ENCODE data around the gene GRM7. TPM values are rescaled to one million over a fixed set of nuclear protein-coding genes. Genes with fewer than 3 reads are reported as not detected.

The GRM7 gene
- total and polyA plus RNA-seq, 9 of the 15 experiments (the other 6 are each of a cell fraction or from before 2014, with no cell fraction given): not detected

DNA sequence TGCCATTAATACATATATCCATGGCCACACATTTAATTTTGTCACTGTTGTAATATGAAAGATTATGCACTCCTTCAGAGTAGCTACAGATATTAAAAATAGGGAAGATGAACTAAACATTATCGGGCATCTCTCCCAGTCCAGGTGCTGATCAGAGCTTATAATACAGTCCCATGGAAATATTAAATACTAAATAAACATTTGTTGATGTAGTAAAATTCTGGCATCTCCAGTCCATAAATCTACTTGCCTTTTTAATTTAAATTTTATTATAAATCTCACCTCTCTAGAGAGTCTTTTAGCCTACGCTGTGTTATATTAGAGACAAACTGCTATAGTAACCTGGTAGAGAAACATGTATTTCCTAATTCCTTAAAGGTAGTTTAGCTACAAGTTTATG is 297.6 kb downstream of the GRM7 start (continued):
- TF ChIP-seq, protein P1, sequence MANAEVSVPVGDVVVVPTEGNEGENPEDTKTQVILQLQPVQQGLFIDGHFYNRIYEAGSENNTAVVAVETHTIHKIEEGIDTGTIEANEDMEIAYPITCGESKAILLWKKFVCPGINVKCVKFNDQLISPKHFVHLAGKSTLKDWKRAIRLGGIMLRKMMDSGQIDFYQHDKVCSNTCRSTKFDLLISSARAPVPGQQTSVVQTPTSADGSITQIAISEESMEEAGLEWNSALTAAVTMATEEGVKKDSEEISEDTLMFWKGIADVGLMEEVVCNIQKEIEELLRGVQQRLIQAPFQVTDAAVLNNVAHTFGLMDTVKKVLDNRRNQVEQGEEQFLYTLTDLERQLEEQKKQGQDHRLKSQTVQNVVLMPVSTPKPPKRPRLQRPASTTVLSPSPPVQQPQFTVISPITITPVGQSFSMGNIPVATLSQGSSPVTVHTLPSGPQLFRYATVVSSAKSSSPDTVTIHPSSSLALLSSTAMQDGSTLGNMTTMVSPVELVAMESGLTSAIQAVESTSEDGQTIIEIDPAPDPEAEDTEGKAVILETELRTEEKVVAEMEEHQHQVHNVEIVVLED (CRISPR knock-in tag; IDR thresholded peaks at IDR 0.05): no peak
- no peak for TF ChIP-seq RBM25 (IDR thresholded peaks at IDR 0.05; ENCODE audit: low read depth, low read length, severe bottlenecking)
- no peak for TF ChIP-seq SRSF7 (optimal IDR thresholded peaks at IDR 0.05; ENCODE audit: low read depth, low read length)

DNA sequence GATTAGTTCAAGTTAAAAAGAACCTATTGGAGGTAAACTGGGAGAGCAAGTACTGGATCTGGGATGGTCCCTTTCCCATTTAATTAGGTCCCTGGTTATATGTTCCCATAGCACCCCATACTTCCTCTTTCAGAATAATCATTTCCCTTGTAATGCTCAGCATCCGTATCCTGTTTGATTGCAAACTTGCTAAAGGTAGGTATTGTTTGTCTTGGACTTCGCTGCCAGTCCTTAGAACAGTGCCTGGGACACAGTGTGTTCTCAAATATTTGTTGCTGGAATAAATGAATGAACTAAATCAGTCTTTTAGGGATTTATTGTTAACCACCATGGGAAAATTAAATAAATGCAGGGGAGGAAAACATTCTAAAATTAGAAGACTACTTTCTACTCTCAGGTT is 299.8 kb downstream of the GRM7 start:
- H3K4me2 ChIP-seq (ENCODE audit: insufficient read depth, low read length): no peak overlapping the region
- in situ Hi-C loops (cut with MboI) (no loop called here), intact Hi-C loops (cut with micrococcal nuclease) (no loop called here)
- ATAC-seq (no peak), DNase-seq (ENCODE audit: extremely low read depth in 1 of 4, low spot score in 3 of 4) (no peak), FAIRE-seq (no peak)
- H3K9me1 ChIP-seq (ENCODE audit: control insufficient read depth, insufficient read depth, low read length): no peaks in the 10 kb centered on the region
- BruUV-seq (replicated peaks): no TSS peak
- H3K4me1 ChIP-seq (replicated peaks in 1 of 2; ENCODE audit: control insufficient read depth in 2 of 2, insufficient read depth in 2 of 2, low read length in 2 of 2): no peaks in the 10 kb centered on the region
- H3K4me3 ChIP-seq: no peak overlapping the region
- WGBS (ENCODE audit: insufficient coverage, low coverage, missing lambda C conversion rate): 0% methylated on average over 2 of the region's 2 CpGs
- H3K9me3 ChIP-seq (replicated peaks; ENCODE audit: control insufficient read depth, insufficient read depth, low read depth, low read length): no peaks in the 10 kb centered on the region; the same call in 1 of the 2 replicates
- H3K27me3 ChIP-seq (ENCODE audit: control insufficient read depth in 2 of 2, insufficient read depth in 2 of 2, low read length in 2 of 2): no peaks in the 10 kb centered on the region
- CTCF ChIA-PET (ENCODE audit: low intra/inter-chr PET ratio): no interaction called here
- no peaks in the 10 kb centered on the region for H3K36me3 ChIP-seq (ENCODE audit: control insufficient read depth, insufficient read depth, low read length)
- H3K27ac ChIP-seq (ENCODE audit: extremely low read depth, low read depth, low read length): no peak overlapping the region
- POLR2A ChIA-PET: no interaction called here
- H4K20me1 ChIP-seq (replicated peaks; ENCODE audit: control insufficient read depth, insufficient read depth, low read length): no peaks in the 10 kb centered on the region
- no peak overlapping the region for H2AFZ ChIP-seq (ENCODE audit: low read depth, low read length)
- no peaks in the 10 kb centered on the region for H3K79me2 ChIP-seq (ENCODE audit: control insufficient read depth, insufficient read depth, low read length)
- no peak overlapping the region for H3K9ac ChIP-seq (ENCODE audit: insufficient read depth in 1 of 2, low read depth in 2 of 2, low read length in 2 of 2)
- TF ChIP-seq, protein P2, sequence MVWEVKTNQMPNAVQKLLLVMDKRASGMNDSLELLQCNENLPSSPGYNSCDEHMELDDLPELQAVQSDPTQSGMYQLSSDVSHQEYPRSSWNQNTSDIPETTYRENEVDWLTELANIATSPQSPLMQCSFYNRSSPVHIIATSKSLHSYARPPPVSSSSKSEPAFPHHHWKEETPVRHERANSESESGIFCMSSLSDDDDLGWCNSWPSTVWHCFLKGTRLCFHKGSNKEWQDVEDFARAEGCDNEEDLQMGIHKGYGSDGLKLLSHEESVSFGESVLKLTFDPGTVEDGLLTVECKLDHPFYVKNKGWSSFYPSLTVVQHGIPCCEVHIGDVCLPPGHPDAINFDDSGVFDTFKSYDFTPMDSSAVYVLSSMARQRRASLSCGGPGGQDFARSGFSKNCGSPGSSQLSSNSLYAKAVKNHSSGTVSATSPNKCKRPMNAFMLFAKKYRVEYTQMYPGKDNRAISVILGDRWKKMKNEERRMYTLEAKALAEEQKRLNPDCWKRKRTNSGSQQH (CRISPR knock-in tag; IDR thresholded peaks at IDR 0.05): no peak
- TF ChIP-seq NFRKB (IDR thresholded peaks at IDR 0.05; ENCODE audit: low read depth): no peak
- no peak for TF ChIP-seq ZNF444 (CRISPR knock-in tag; IDR thresholded peaks at IDR 0.05)
- TF ChIP-seq, protein P3, sequence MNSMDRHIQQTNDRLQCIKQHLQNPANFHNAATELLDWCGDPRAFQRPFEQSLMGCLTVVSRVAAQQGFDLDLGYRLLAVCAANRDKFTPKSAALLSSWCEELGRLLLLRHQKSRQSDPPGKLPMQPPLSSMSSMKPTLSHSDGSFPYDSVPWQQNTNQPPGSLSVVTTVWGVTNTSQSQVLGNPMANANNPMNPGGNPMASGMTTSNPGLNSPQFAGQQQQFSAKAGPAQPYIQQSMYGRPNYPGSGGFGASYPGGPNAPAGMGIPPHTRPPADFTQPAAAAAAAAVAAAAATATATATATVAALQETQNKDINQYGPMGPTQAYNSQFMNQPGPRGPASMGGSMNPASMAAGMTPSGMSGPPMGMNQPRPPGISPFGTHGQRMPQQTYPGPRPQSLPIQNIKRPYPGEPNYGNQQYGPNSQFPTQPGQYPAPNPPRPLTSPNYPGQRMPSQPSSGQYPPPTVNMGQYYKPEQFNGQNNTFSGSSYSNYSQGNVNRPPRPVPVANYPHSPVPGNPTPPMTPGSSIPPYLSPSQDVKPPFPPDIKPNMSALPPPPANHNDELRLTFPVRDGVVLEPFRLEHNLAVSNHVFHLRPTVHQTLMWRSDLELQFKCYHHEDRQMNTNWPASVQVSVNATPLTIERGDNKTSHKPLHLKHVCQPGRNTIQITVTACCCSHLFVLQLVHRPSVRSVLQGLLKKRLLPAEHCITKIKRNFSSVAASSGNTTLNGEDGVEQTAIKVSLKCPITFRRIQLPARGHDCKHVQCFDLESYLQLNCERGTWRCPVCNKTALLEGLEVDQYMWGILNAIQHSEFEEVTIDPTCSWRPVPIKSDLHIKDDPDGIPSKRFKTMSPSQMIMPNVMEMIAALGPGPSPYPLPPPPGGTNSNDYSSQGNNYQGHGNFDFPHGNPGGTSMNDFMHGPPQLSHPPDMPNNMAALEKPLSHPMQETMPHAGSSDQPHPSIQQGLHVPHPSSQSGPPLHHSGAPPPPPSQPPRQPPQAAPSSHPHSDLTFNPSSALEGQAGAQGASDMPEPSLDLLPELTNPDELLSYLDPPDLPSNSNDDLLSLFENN (IDR thresholded peaks at IDR 0.05; ENCODE audit: low read depth in 2 of 2, low read length in 2 of 2): no peak
- TF ChIP-seq SMAD1 (IDR thresholded peaks at IDR 0.05; ENCODE audit: low read depth, low read length, partially characterized antibody): no peak
- no peak for TF ChIP-seq SIRT6 (IDR thresholded peaks at IDR 0.05; ENCODE audit: low read depth, low read length)
- TF ChIP-seq NCOR1 (IDR thresholded peaks at IDR 0.05): no peak
- no peak for TF ChIP-seq ZNF583 (CRISPR knock-in tag; IDR thresholded peaks at IDR 0.05)
- no peak for TF ChIP-seq CXXC5 (CRISPR knock-in tag; IDR thresholded peaks at IDR 0.05)
- TF ChIP-seq GABPA (tag; conservative IDR thresholded peaks at IDR 0.05; ENCODE audit: low read depth): no peak
- no peak for TF ChIP-seq TAF9B (IDR thresholded peaks at IDR 0.05; ENCODE audit: partially characterized antibody)
- no peak for TF ChIP-seq ZNF263 (CRISPR knock-in tag; IDR thresholded peaks at IDR 0.05; ENCODE audit: borderline replicate concordance)

All from K562 (cell line).